Renal cortical epithelial cell (primary cell): Measurements from ENCODE around the gene OPCML. TPM values are rescaled to one million over a fixed set of nuclear protein-coding genes. Genes with fewer than 3 reads are reported as not detected.

Experiments used
- DNase-seq: peaks from one replicate; pipeline ENCODE4 v3.0.0-alpha.2; 2011; ENCODE audit warnings: low read depth
- total RNA-seq: library from RNA; depleted of rRNA; stranded (reverse); fragments of >200 nt; gene quantifications from 2 replicates; pipeline ENCODE4 v1.2.3, GENCODE V29; 2014

OPCML gene
- total RNA-seq, 1 donor from 2014 or later = not detected

DNA sequence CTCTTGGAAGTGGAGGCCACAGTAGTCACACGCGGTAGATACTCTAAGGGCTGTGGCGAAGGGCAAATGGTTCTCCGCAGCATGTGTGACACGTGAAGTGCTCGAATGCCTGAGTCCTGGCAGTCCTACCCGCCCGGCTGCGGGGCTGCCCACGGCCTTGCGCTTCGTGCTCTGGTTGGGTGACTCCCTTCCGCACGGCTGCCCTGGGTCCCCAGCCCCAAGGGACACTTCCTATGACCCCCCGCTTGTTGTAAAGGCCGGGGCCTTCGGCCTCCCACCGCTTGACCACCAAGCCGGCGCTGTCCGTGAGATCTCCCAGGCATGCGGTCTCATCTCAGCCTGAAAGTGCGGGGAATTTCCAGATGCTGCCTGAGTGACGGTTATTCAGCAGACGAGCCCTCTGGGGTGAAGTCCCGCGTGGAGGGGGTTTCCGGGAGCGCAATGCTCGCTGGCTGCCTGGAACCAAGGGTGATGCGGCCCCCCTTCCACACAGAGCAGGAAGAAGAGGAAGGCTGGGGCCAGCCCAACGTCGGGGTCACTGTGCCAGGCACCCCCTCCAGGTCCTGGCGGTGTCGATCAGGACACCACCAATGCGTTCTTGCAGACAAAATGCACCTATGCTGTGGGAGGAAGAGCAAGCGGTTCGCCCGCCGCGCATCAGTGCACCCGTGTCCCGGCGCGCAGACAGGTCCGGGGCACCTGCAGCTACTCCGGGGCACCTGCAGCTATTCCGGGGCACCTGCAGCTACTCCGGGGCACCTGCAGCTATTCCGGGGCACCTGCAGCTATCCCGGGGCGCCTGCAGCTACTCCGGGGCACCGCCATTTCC, 171.2 kb downstream of the OPCML start:
- DNase-seq = no peak

DNA sequence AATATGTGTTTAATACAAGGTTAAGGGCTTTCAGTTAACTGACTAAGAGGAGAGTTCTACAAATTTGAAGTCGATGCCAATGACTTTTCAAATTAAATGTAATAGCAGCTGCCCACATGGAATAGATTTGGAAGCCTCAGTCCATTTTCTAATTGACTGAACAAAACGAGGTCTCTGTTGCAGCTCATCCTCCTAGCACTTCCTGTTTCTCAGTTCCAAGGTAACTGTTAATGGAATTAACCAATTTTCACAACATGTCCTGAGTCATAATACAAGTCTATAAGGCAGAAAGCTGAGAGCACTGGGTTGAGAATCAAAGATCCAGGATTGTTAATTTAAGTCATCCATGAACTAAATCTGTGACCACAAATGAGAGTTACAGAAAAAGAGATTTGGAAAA, 177.2 kb downstream of the OPCML start:
- DNase-seq = peak; percentile 1

- no peak for DNase-seq
These were observed 178.2 kb downstream of the OPCML start for GRCh38 chr11:133354069-133354468.

GRCh38 chr11:133350045-133350444, 182.3 kb downstream of the OPCML start:
- DNase-seq = no peak

DNA sequence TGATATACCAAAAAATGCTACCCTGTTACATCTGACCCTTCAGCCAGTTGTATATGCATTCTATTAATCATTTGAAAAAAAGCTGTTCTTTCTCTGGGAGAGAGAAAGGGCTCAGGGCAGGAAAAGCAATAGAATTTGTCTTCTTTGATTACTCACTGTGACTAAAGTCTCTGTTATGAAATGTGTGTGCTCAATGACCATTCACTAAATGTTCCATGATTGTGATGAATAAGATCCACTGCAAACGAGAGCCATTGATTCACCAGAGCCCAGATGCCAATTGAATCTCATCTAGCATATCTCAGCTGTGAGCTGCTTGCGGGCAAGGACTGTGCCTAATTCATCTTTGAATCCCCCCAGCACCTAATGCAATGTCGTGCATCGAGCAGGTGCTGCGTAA, 184.3 kb downstream of the OPCML start:
- peak; percentile 58 for DNase-seq

DNA sequence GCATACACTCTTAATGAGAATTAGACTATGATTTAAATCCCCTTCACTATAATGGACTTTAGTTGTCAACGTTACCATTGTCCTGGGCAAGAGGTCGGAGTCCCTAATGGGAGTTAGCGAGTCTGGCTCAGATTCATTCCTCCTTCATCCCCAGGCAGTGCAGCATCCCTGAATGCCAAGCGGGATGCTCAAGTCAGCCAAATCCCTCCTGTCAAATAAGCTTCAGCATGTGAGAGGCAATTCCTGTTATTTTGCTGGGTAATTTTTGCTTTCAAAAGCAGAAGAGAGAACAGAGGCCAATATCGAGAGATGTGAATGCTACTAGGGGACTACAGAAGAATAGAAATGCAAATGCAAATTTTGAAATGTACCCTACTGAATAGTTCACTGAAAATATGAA, 186.2 kb downstream of the OPCML start:
- no peak for DNase-seq

DNA sequence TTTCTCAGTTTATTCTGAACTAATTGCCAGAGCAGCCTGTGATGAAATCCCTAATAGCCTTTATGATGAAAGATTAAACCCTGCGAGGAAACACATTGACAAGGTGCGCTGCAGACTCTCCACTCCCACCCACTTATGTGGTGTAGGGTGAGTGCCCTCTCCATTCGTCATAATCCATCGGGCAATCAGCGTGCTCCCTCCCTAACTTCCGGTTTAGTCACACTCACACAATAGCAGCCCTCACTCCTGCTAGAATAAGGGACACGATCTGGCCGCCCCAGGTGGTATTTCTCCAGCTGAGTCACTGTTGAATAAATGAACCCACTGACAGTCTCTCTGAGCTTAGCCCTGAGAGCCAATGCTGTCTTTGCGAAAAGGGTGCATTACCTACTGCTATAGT, 188.3 kb downstream of the OPCML start:
- peak; percentile 68 for DNase-seq

DNA sequence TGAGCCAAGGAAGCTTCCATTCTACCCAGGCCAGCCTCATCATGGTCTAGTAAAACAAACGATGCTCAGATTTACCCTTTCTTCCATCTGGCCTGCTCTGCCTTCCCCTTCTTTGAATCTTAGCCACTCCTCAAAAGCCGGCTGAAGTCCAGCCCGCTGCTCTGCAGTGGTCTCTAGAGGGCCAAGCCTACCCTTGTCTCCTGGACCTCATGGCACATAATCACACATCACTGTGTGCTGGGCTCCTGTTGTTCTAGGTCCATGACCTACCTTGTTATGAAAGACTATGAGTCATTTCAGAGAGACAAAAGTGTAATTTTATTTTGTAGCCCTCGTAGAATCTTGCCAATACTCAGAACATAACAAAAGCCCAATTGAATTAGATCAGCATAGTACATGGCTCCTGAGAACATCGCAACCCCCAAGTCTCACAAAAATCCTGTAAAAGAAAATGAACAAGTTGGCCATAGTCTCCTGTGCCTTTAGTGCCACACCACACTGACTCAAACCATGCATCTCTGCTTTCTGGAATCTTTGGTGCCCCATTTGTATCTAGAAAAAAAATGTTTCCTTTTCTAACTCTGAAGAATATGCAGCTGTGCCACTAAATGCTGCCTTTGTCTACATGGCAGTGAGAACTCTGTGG, 192.7 kb downstream of the OPCML start:
- DNase-seq = no peak

DNA sequence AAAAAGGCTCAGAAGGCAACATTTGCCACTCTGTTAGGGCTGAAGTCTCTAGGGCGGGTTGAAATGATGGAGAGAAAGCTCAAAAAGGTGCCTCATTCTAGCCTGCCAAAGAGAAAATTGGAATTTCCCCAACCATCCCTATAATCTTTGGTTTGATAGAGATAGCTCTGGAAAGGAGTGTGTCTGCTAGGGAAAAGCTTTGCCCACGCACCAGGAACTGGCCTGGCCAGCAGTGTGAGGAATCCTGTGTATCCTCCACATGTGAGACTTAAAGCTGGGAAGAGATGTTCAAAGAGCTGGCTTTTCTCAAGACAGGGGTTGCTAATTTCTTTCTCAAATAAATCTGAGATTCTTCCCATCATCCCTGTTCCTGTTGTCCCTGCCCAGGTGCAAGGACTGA, 193.7 kb downstream of the OPCML start:
- DNase-seq = no peak

DNA sequence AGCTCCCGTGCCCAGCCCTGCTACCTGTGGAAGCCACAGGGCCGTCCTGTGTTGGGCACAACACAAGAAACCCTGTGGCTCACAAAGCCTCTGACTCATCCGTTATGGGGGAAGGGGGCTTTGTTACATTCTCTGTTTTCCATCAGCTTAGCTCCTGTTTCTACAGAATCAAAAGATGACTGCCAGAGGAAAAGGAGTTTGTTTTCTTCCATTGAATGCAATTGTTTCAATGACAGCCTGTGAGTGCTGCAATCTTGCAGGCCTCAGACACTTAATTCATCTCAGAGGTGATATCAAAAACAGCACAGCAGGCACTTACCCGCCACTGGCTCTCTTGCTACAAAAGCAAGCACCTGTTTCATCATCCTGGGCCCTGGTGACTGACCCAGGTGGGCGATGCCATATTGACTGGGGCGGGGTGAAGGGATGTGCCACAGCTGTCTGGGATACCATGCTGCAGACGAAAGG, 194.3 kb downstream of the OPCML start:
- DNase-seq = no peak

GRCh38 chr11:133337193-133337592, 195.1 kb downstream of the OPCML start:
- DNase-seq = no peak

- DNase-seq = no peak
These were observed 201.3 kb downstream of the OPCML start for GRCh38 chr11:133331031-133331430.

DNA sequence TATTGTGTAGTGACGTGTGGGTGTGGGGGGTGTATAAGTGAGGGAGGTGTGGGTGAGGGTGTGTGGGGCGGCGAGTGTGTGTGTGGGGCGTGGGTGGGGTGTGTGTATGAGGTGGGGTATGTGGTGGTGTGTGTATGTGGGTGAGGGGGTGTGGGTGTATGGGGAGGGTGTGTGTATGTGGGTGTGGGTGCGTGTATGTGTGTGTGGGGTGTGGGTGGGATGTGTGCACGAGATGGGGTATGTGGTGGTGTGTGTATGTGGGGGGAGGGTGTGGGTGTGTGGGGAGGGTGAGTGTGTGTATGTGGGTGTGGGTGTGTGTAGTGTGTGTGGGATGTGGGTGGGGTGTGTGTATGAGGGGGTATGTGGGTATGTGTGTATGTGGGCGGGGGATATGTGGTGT, 205.5 kb downstream of the OPCML start:
- no peak for DNase-seq

DNA sequence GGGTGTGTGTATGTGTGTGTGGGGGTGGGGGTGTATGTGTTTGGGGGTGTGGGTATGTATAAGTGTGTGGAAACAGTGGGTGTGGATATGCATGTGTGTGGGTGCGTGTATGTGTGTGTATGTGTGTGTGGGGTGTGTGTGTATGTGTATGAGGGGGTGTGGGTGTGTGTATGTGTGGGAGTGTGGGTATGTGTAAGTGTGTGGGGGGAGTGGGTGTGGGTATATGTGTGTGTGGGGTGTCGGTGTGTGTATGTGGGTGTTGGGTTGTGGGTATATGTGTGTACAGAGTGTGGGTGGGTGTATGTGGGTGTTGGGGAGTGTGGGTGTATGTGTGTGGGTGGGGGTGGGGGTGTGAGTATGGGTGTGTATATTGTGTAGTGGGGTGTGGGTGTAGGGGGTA, 206.0 kb downstream of the OPCML start:
- no peak for DNase-seq

DNA sequence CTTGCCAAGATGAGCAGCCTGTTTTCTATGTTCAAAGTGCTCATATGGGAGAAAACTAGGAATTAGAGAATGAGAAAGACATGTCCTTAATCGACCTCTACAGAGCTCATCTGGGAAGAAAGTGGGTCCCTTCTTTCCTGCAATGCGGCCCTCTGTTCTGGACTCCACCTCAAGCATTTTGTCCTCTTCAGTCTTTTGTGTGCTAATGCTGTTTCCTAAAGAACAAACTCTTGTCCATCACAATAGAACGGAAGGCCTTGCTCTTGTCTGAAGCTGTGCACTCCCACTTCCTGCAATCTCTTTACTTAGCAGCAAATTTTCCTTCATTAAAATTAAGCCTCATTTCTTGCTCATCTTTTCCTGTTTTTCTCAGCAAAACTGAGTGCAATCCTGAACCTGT, 206.6 kb downstream of the OPCML start:
- DNase-seq = no peak

- no peak for DNase-seq
These were observed 208.9 kb downstream of the OPCML start for GRCh38 chr11:133323354-133323753.

GRCh38 chr11:133318221-133318620, 214.1 kb downstream of the OPCML start:
- DNase-seq = no peak

DNA sequence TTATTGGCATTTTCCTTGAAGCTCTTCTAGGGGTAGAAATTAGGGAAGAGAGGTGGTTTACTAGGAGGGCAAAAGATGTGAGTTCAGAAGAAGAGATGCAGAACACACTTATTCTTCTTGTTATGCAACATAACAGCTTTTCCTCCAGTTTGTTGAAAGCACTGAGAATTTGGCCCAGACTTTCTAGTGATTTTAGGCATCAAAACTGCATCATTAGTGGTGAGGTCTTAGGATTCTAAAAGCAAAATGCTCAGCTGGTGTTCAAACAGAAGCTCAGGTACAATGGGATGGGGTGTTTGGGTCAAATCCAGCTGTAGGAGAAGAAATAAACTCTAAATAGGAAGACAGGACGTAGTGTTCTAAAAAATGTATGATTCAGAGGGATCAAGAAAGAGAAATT, 221.1 kb downstream of the OPCML start:
- DNase-seq = no peak

DNA sequence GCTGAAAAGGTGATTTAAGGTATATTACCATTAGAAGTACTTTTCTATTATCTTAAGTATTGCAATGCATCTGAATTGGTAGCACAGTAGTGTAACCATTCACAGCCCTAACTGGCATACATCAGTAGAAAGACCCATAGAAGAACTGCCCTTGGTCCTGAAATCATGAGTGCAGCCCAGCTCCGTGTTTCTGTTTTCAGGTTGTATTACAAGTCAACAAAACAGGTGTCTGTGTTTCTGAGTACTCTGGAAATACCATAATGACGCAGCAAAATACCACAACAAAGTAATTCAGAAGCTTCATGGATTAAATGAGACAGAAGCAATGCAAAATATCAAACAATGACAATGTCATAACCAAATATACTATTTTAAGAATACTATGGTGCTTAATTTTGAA, 226.3 kb downstream of the OPCML start:
- DNase-seq = no peak

GRCh38 chr11:133305208-133305956, 226.9 kb downstream of the OPCML start:
- DNase-seq = no peak

DNA sequence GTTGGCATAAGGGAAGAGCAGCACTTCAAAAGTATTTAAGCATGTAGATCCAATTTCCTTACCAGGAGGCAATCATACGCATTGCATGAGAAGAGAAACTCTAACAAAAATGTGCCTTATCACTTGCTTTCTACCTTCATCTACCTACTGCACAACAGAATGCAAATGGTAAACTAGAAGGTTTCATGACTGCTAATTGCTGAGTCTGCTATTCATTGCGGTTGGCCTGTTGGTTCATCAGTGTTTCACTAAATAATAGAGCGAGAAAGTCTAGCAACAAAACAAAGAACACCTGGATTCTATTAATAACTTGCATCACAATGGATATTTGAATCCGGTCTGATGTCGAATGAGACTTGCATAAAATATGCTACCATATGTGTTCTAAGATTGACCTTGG, 229.0 kb downstream of the OPCML start:
- no peak for DNase-seq

- no peak for DNase-seq
These were observed 230.2 kb downstream of the OPCML start for GRCh38 chr11:133302056-133302455.

DNA sequence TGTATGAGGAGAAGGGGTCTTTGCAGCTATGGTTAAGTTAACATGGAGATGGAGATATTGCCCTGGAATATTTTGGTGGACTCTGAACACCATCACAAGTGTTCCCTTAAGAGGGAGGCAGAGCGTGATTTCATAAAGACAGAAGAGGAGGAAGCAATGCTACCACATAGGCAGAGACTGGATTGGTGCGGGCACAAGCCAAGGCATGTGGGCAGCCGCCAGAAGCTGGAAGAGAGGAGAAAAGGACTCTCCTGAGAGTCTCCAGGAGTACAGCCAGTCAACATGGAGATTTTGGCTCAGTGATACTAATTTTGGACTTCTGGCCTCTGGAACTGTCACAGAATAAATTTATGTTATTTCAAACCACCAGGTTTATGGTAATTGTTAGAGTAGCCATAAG, 231.6 kb downstream of the OPCML start:
- DNase-seq = no peak
